ENCODE measurements around the gene KANSL1L. TPM values are rescaled to one million over a fixed set of nuclear protein-coding genes. Genes with fewer than 3 reads are reported as not detected.

Gene KANSL1L
- total and polyA plus RNA-seq, 10 of the 15 experiments (the other 5 are each of a cell fraction or from before 2014, with no cell fraction given), result 1.2 to 9.5 (median 3.7) TPM

DNA sequence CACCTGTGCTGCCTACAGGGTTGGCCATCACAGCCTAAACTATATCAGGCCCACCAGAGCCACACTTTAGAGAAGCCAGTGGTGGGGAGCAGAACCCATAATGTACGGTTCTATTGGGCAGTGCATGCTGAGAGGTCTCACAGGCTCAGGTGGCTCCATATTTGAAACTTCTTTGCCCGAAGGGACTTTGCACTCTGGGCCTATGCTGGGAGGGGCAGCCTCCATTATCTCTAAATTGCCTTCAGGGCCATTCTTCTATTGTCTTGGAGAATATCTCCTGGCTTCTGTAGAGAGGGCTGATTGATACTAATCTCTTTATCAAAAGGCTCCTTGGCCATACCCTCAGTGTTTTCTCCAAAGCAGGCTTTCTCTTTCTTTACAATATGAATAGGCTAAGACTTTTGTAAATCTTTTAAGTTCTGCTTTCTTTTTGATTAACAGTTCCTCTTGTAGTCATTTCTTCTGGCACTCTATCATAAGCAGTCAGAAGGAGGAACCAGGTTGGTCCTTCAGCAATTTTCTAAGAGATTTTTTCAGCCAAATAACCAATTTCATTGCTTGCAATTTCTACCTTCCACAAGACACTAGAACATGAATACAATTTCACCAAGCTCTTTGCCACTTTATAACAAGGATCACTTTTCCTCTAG lies 124.2 kb downstream of the KANSL1L start:
- H3K4me2 ChIP-seq (ENCODE audit: control insufficient read depth, insufficient read depth), result no peak overlapping the region
- H2AFZ ChIP-seq (ENCODE audit: control insufficient read depth, low read depth, low read length), result no peak overlapping the region
- no peaks in the 10 kb centered on the region for H3K27me3 ChIP-seq (replicated peaks in 1 of 2; ENCODE audit: control insufficient read depth in 2 of 2, insufficient read depth in 2 of 2, low read length in 1 of 2)
- H3K4me3 ChIP-seq, result no peak overlapping the region
- ATAC-seq (no peak), FAIRE-seq (no peak), DNase-seq (ENCODE audit: low read depth, low spot score) (no peak)
- ChIA-PET SMC1A (ENCODE audit: uncharacterized antibody, unreplicated experiment) (interaction anchor here (1.0 kb wide), 1 partner anchor 19 kb away, joined by 3 read pairs; no protein-coding TSS in a partner anchor), RAD21 (ENCODE audit: unreplicated experiment) (no interaction called here), POLR2A (no interaction called here), CTCF (no interaction called here)
- no peaks in the 10 kb centered on the region for H3K79me2 ChIP-seq (ENCODE audit: control insufficient read depth, insufficient read depth, low read length)
- H3K9me3 ChIP-seq (replicated peaks; ENCODE audit: control insufficient read depth, insufficient read depth, low read length), result no peaks in the 10 kb centered on the region
- no peaks in the 10 kb centered on the region for H3K36me3 ChIP-seq (ENCODE audit: control insufficient read depth in 2 of 2, insufficient read depth in 2 of 2, low read length in 1 of 2)
- no peaks in the 10 kb centered on the region for H3K4me1 ChIP-seq (ENCODE audit: control insufficient read depth, insufficient read depth, low read length)
- WGBS (ENCODE audit: insufficient coverage, insufficient replicate concordance, low lambda C conversion rate, missing lambda C conversion rate), result 88% methylated on average over 2 of the region's 2 CpGs
- H3K27ac ChIP-seq (ENCODE audit: control insufficient read depth, insufficient read depth), result no peak overlapping the region
- no peaks in the 10 kb centered on the region for H4K20me1 ChIP-seq (ENCODE audit: control insufficient read depth, insufficient read depth)
- intact Hi-C loops (cut with micrococcal nuclease; ENCODE audit: unreplicated experiment) (no loop called here), in situ Hi-C loops (cut with MboI) (no loop called here)
- H3K9ac ChIP-seq (ENCODE audit: control insufficient read depth, insufficient read depth, low read length), result no peak overlapping the region
- BruUV-seq (replicated peaks), result no TSS peak
- TF ChIP-seq, protein P1, sequence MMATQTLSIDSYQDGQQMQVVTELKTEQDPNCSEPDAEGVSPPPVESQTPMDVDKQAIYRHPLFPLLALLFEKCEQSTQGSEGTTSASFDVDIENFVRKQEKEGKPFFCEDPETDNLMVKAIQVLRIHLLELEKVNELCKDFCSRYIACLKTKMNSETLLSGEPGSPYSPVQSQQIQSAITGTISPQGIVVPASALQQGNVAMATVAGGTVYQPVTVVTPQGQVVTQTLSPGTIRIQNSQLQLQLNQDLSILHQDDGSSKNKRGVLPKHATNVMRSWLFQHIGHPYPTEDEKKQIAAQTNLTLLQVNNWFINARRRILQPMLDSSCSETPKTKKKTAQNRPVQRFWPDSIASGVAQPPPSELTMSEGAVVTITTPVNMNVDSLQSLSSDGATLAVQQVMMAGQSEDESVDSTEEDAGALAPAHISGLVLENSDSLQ (IDR thresholded peaks at IDR 0.05), result no peak
- TF ChIP-seq POU2F2 (IDR thresholded peaks at IDR 0.05; ENCODE audit: borderline replicate concordance, low read depth, low read length), result no peak
- TF ChIP-seq SIX5 (IDR thresholded peaks at IDR 0.05; ENCODE audit: low read depth, low read length, severe bottlenecking), result no peak
- no peak for TF ChIP-seq EED (IDR thresholded peaks at IDR 0.05; ENCODE audit: low read depth)
- no peak for TF ChIP-seq YY1 (IDR thresholded peaks at IDR 0.05; ENCODE audit: low read depth, low read length)
- no peak for TF ChIP-seq NRF1 (conservative IDR thresholded peaks at IDR 0.05; ENCODE audit: low read depth, low read length)
- no peak for TF ChIP-seq ETV6 (conservative IDR thresholded peaks at IDR 0.05 in 1 of 2, IDR thresholded peaks at IDR 0.05 in 1 of 2; ENCODE audit: borderline replicate concordance in 1 of 2, low read depth in 1 of 2)
- TF ChIP-seq NKRF (conservative IDR thresholded peaks at IDR 0.05), result no peak
- TF ChIP-seq STAT1 (conservative IDR thresholded peaks at IDR 0.05), result no peak
- TF ChIP-seq KAT2A (conservative IDR thresholded peaks at IDR 0.05; ENCODE audit: control insufficient read depth, low read depth, low read length), result no peak
- no peak for TF ChIP-seq EGR1 (IDR thresholded peaks at IDR 0.05; ENCODE audit: borderline replicate concordance in 1 of 2, low read depth in 2 of 2, low read length in 2 of 2)
- TF ChIP-seq, protein P2, sequence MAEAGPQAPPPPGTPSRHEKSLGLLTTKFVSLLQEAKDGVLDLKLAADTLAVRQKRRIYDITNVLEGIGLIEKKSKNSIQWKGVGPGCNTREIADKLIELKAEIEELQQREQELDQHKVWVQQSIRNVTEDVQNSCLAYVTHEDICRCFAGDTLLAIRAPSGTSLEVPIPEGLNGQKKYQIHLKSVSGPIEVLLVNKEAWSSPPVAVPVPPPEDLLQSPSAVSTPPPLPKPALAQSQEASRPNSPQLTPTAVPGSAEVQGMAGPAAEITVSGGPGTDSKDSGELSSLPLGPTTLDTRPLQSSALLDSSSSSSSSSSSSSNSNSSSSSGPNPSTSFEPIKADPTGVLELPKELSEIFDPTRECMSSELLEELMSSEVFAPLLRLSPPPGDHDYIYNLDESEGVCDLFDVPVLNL (IDR thresholded peaks at IDR 0.05; ENCODE audit: low read depth, low read length), result no peak
- no peak for TF ChIP-seq ESRRA (IDR thresholded peaks at IDR 0.05; ENCODE audit: low read length)
- TF ChIP-seq RAD51 (IDR thresholded peaks at IDR 0.05), result no peak
- TF ChIP-seq CBX3 (IDR thresholded peaks at IDR 0.05; ENCODE audit: borderline replicate concordance, low read depth), result no peak
- no peak for TF ChIP-seq CTCF (IDR thresholded peaks at IDR 0.05 in 2 of 3, conservative IDR thresholded peaks at IDR 0.05 in 1 of 3; ENCODE audit: control insufficient read depth in 2 of 3, extremely low read depth in 1 of 3, insufficient read depth in 1 of 3, low read depth in 3 of 3, low read length in 3 of 3)
